LNCAP (cell line): ENCODE data around the gene ADRA2B.

ENCODE experiments used
- CTCF ChIP-seq: fragments of 450-650 bp; IDR thresholded peaks from 2 replicates; pipeline ENCODE4 v1.5.1; 2017; ENCODE audit warnings: mild to moderate bottlenecking

Gene ADRA2B

GRCh38 chr2:96116424-96116878 is at the start of gene ADRA2B:
TSS of gene ADRA2B (minus strand) at chr2:96116571. CDS start at chr2:96116149, 422 bp downstream.
- TF ChIP-seq CTCF: no peak

GRCh38 chr2:96164459-96165184 is 48.3 kb upstream of the ADRA2B start:
- no peak for TF ChIP-seq CTCF

GRCh38 chr2:96163768-96164429 is 47.5 kb upstream of the ADRA2B start:
- TF ChIP-seq CTCF: no peak

- no peak for TF ChIP-seq CTCF
Observed at GRCh38 chr2:96163415-96163767, 47.0 kb upstream of the ADRA2B start.

GRCh38 chr2:96161898-96162297 is 45.5 kb upstream of the ADRA2B start:
- no peak for TF ChIP-seq CTCF

GRCh38 chr2:96159084-96159830 is 42.9 kb upstream of the ADRA2B start:
- no peak for TF ChIP-seq CTCF

- TF ChIP-seq CTCF: no peak
Observed at GRCh38 chr2:96158554-96158940, 42.2 kb upstream of the ADRA2B start.
